ENCODE measurements around the gene QRICH1.
A peak's percentile ranks its signal among the peaks of the same experiment; 100 is the strongest.

Gene QRICH1

DNA sequence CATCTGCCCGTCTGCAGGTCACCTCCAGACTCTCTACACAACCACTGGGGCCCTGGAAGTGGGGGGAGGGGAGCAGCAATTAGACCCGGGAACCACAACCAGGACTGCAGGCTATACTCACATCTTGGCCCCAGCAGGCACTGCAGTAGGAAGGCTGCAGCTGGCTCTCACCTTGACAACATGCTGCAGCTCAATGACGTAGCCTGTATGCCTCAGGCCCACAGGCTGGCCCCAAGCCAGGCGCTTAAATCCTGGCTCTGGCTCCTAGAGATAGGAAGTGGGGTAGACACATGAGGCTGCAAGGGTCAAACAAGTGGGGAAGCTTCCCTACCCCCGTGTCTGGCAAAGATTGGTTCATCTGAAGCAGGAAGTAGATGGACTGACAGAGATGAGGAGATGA is 4.6 kb upstream of the QRICH1 start:
- Histone ChIP-seq H3K4me3 (ENCODE audit: low read length) (no peak overlapping the region), H4K20me1 (ENCODE audit: control insufficient read depth, insufficient read depth, low read depth, low read length) (no peaks in the 10 kb centered on the region), H3K79me2 (ENCODE audit: control insufficient read depth, low read length) (peaks cover 13% of the 10 kb centered on the region), H3K4me1 (ENCODE audit: control insufficient read depth, low read length) (peaks cover 13% of the 10 kb centered on the region), H3K4me2 (ENCODE audit: low read length) (no peak overlapping the region), H3K9me2 (replicated peaks; ENCODE audit: control insufficient read depth, low read length) (no peaks in the 10 kb centered on the region), H3K36me3 (ENCODE audit: control insufficient read depth, low read length) (peaks cover 73% of the 10 kb centered on the region), H3K9me3 (ENCODE audit: control insufficient read depth, insufficient read depth, low read length) (no peaks in the 10 kb centered on the region), H3K27ac (ENCODE audit: low read depth, low read length) (no peak overlapping the region), H3F3A (ENCODE audit: control insufficient read depth, insufficient read depth) (peaks cover 3% of the 10 kb centered on the region; the same call in 1 of the 2 replicates), H3K27me3 (ENCODE audit: control insufficient read depth, low read length) (no peaks in the 10 kb centered on the region)
- no peak for TF ChIP-seq EZH2phosphoT487 (IDR thresholded peaks at IDR 0.05; ENCODE audit: borderline replicate concordance, low read length)
- TF ChIP-seq, protein P1, sequence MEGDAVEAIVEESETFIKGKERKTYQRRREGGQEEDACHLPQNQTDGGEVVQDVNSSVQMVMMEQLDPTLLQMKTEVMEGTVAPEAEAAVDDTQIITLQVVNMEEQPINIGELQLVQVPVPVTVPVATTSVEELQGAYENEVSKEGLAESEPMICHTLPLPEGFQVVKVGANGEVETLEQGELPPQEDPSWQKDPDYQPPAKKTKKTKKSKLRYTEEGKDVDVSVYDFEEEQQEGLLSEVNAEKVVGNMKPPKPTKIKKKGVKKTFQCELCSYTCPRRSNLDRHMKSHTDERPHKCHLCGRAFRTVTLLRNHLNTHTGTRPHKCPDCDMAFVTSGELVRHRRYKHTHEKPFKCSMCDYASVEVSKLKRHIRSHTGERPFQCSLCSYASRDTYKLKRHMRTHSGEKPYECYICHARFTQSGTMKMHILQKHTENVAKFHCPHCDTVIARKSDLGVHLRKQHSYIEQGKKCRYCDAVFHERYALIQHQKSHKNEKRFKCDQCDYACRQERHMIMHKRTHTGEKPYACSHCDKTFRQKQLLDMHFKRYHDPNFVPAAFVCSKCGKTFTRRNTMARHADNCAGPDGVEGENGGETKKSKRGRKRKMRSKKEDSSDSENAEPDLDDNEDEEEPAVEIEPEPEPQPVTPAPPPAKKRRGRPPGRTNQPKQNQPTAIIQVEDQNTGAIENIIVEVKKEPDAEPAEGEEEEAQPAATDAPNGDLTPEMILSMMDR (IDR thresholded peaks at IDR 0.05; ENCODE audit: low read depth, low read length, poor library complexity, severe bottlenecking): no peak

DNA sequence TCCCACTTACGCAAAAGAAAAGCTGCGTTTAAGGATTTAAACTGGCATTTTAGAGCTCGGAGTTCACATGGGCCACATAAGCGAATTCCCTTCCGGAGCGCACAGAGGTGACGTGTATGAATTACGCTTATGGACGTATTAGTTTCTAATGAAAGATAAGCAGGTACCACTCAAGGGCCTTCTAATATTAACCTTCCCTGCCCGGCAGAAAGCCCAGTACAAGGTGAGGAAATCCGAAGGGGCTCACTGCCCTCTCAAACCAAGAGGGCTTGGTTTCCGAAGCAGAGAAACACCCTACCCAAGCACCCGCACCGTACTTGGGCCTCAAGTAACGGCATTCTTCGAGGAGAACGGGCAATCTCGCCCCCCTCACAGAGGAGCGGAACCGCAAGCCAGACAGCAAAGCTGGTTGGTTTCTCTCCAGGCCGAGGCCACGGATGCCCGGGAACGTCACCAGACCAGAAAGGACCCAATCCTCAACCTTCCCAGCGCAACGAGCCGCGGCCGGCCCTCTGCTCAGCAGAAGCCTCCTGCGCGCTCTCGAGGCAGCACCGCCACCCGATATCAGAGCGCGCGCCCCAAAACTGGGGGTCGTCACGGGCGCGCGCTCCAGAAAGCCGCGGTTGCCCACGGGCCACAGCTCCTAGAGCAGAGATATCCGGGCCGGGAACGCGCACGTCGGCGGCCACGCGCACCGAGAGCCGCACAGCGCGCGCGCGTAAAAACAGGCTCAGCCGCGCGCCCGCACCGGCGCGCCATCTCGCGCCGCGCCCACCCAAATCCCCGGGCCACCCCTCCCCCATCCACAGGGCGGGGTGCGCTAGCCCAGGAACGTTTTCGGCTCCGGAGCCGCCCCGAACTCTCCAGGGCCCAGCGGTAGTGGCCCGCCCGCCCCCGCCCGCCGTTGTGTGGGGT is 676 bp downstream of the QRICH1 start:
- H4K20me1 ChIP-seq (ENCODE audit: control insufficient read depth, insufficient read depth, low read depth, low read length): peaks cover 21% of the 10 kb centered on the region; the same call in 1 of the 2 replicates
- H3K79me2 ChIP-seq (ENCODE audit: control insufficient read depth, low read length): peaks cover 52% of the 10 kb centered on the region
- peaks cover 59% of the 10 kb centered on the region for H3K36me3 ChIP-seq (ENCODE audit: control insufficient read depth, low read length)
- peaks cover 8% of the 10 kb centered on the region; the same call in 1 of the 2 replicates for H3F3A ChIP-seq (ENCODE audit: control insufficient read depth, insufficient read depth)
- H3K27ac ChIP-seq (ENCODE audit: low read depth, low read length): peak overlapping the region; percentile 94
- no peaks in the 10 kb centered on the region for H3K9me3 ChIP-seq (ENCODE audit: control insufficient read depth, insufficient read depth, low read length)
- no peaks in the 10 kb centered on the region for H3K9me2 ChIP-seq (replicated peaks; ENCODE audit: control insufficient read depth, low read length)
- H3K27me3 ChIP-seq (ENCODE audit: control insufficient read depth, low read length): no peaks in the 10 kb centered on the region
- H3K4me2 ChIP-seq (ENCODE audit: low read length): peak overlapping the region; percentile 85
- no peak for TF ChIP-seq EZH2phosphoT487 (IDR thresholded peaks at IDR 0.05; ENCODE audit: borderline replicate concordance, low read length)
- TF ChIP-seq, protein P1 (IDR thresholded peaks at IDR 0.05; ENCODE audit: low read depth, low read length, poor library complexity, severe bottlenecking): no peak
- peak overlapping the region; percentile 89 for H3K4me3 ChIP-seq (ENCODE audit: low read length)
- peaks cover 24% of the 10 kb centered on the region for H3K4me1 ChIP-seq (ENCODE audit: control insufficient read depth, low read length)

DNA sequence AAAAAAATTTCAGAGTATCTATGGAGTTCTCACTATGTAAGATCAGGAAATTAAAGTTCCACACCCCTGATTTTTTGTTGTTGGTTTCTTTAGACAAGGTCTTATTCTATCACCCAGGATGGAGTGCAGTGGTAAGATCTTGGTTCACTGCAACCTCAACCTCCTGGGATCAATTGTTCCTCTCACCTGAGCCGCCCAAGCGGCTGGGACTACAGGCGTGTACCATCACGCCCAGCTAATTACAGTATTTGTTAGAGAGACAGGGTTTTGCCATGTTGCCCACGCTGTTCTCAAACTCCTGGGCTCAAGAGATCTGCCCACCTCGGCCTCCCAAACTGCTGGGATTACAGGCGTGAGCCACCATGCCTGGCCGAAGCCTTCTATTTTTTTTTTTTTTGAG is 12.4 kb downstream of the QRICH1 start:
- H3K36me3 ChIP-seq (ENCODE audit: control insufficient read depth, low read length): peaks cover 42% of the 10 kb centered on the region
- H3K4me2 ChIP-seq (ENCODE audit: low read length): no peak overlapping the region
- TF ChIP-seq EZH2phosphoT487 (IDR thresholded peaks at IDR 0.05; ENCODE audit: borderline replicate concordance, low read length): no peak
- TF ChIP-seq, protein P1 (IDR thresholded peaks at IDR 0.05; ENCODE audit: low read depth, low read length, poor library complexity, severe bottlenecking): no peak
- no peaks in the 10 kb centered on the region for H4K20me1 ChIP-seq (ENCODE audit: control insufficient read depth, insufficient read depth, low read depth, low read length)
- no peak overlapping the region for H3K4me3 ChIP-seq (ENCODE audit: low read length)
- no peaks in the 10 kb centered on the region for H3K4me1 ChIP-seq (ENCODE audit: control insufficient read depth, low read length)
- H3K27me3 ChIP-seq (ENCODE audit: control insufficient read depth, low read length): no peaks in the 10 kb centered on the region
- H3K9me3 ChIP-seq (ENCODE audit: control insufficient read depth, insufficient read depth, low read length): no peaks in the 10 kb centered on the region
- no peaks in the 10 kb centered on the region for H3K9me2 ChIP-seq (replicated peaks; ENCODE audit: control insufficient read depth, low read length)
- peaks cover 93% of the 10 kb centered on the region for H3K79me2 ChIP-seq (ENCODE audit: control insufficient read depth, low read length)
- peaks cover 4% of the 10 kb centered on the region; the same call in 1 of the 2 replicates for H3F3A ChIP-seq (ENCODE audit: control insufficient read depth, insufficient read depth)
- H3K27ac ChIP-seq (ENCODE audit: low read depth, low read length): no peak overlapping the region

Measured in DOHH2 (cell line).